HEK293 (cell line): ENCODE measurements around the gene REG1B.

Experiments
- KLF1 ChIP-seq: fragments of 450-650 bp; formaldehyde crosslinking; IDR thresholded peaks from 2 replicates; pipeline ENCODE4 v1.5.1; 2016; ENCODE audit warnings: missing biosample characterization, missing genetic modification characterization
- SETDB1 ChIP-seq: IDR thresholded peaks from one replicate; pipeline ENCODE4 v1.6.1; 2017; ENCODE audit warnings: mild to moderate bottlenecking, low read length, moderate library complexity, mixed read lengths; ENCODE audit not compliant: insufficient read length
- ZBTB20 ChIP-seq: fragments of 450-650 bp; formaldehyde crosslinking; IDR thresholded peaks from 2 replicates; pipeline ENCODE4 v1.5.1; 2016; ENCODE audit warnings: missing biosample characterization, missing genetic modification characterization
- ZBTB7A ChIP-seq: fragments of 450-650 bp; formaldehyde crosslinking; IDR thresholded peaks from 2 replicates; pipeline ENCODE4 v1.5.1; 2016; ENCODE audit warnings: low read depth, missing biosample characterization, missing genetic modification characterization
- ZNF175 ChIP-seq: fragments of 450-650 bp; formaldehyde crosslinking; IDR thresholded peaks from 2 replicates; pipeline ENCODE4 v1.5.1; 2016; ENCODE audit warnings: missing biosample characterization, missing genetic modification characterization
- ZNF324 ChIP-seq: fragments of 450-650 bp; formaldehyde crosslinking; IDR thresholded peaks from 2 replicates; pipeline ENCODE4 v1.5.1; 2016; ENCODE audit warnings: missing biosample characterization, missing genetic modification characterization
- ZNF571 ChIP-seq: fragments of 450-650 bp; formaldehyde crosslinking; IDR thresholded peaks from 2 replicates; pipeline ENCODE4 v1.5.0; 2017; ENCODE audit warnings: missing biosample characterization, missing genetic modification characterization
- ZNF585B ChIP-seq: fragments of 450-650 bp; formaldehyde crosslinking; IDR thresholded peaks from 2 replicates; pipeline ENCODE4 v1.5.1; 2016; ENCODE audit warnings: missing biosample characterization, missing genetic modification characterization
- ZSCAN30 ChIP-seq: fragments of 450-650 bp; IDR thresholded peaks from 2 replicates; pipeline ENCODE4 v1.5.1; 2018; ENCODE audit warnings: missing biosample characterization, mild to moderate bottlenecking, missing genetic modification characterization, moderate library complexity
- TF ChIP-seq, protein P1 (sequence below): fragments of 450-650 bp; formaldehyde crosslinking; IDR thresholded peaks from 2 replicates; pipeline ENCODE4 v1.5.1; 2016; ENCODE audit warnings: missing biosample characterization, missing genetic modification characterization
- TF ChIP-seq, protein P2 (sequence below): fragments of 450-650 bp; formaldehyde crosslinking; IDR thresholded peaks from 2 replicates; pipeline ENCODE4 v1.5.1; 2016; ENCODE audit warnings: missing biosample characterization, missing genetic modification characterization, low read depth
- TF ChIP-seq, protein P3 (sequence below): fragments of 450-650 bp; formaldehyde crosslinking; conservative IDR thresholded peaks from 2 replicates; pipeline ENCODE4 v1.5.1; 2016; ENCODE audit warnings: low read depth, missing biosample characterization, missing genetic modification characterization

DNA sequence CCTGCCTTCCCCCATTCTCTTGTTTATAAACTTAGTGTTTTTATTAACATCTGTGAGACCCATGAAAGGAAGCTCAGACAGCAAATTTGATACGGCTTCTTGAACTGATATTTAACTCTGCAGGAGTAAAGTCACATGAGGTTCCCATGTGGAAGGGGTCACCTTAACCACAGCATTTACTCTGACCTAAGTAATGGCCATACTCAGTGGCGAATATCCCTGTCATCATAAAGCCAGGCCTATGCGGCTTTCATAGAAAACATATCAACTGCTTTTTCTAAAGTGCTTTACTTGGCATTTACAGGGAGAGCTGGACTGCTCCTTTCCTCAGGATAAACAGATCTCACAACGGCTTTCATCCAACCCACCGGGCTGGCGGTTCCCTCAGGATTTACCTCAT is 41.5 kb upstream of the REG1B start:
- TF ChIP-seq, protein P1, sequence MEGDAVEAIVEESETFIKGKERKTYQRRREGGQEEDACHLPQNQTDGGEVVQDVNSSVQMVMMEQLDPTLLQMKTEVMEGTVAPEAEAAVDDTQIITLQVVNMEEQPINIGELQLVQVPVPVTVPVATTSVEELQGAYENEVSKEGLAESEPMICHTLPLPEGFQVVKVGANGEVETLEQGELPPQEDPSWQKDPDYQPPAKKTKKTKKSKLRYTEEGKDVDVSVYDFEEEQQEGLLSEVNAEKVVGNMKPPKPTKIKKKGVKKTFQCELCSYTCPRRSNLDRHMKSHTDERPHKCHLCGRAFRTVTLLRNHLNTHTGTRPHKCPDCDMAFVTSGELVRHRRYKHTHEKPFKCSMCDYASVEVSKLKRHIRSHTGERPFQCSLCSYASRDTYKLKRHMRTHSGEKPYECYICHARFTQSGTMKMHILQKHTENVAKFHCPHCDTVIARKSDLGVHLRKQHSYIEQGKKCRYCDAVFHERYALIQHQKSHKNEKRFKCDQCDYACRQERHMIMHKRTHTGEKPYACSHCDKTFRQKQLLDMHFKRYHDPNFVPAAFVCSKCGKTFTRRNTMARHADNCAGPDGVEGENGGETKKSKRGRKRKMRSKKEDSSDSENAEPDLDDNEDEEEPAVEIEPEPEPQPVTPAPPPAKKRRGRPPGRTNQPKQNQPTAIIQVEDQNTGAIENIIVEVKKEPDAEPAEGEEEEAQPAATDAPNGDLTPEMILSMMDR (tag by site-specific recombination), result no peak
- no peak for TF ChIP-seq ZNF585B (tag by site-specific recombination)
- no peak for TF ChIP-seq ZBTB7A (tag by site-specific recombination)
- TF ChIP-seq ZNF324 (tag by site-specific recombination), result no peak
- TF ChIP-seq ZBTB20 (tag by site-specific recombination), result no peak
- TF ChIP-seq, protein P2, sequence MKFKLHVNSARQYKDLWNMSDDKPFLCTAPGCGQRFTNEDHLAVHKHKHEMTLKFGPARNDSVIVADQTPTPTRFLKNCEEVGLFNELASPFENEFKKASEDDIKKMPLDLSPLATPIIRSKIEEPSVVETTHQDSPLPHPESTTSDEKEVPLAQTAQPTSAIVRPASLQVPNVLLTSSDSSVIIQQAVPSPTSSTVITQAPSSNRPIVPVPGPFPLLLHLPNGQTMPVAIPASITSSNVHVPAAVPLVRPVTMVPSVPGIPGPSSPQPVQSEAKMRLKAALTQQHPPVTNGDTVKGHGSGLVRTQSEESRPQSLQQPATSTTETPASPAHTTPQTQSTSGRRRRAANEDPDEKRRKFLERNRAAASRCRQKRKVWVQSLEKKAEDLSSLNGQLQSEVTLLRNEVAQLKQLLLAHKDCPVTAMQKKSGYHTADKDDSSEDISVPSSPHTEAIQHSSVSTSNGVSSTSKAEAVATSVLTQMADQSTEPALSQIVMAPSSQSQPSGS (tag by site-specific recombination), result no peak
- no peak for TF ChIP-seq ZSCAN30
- TF ChIP-seq, protein P3, sequence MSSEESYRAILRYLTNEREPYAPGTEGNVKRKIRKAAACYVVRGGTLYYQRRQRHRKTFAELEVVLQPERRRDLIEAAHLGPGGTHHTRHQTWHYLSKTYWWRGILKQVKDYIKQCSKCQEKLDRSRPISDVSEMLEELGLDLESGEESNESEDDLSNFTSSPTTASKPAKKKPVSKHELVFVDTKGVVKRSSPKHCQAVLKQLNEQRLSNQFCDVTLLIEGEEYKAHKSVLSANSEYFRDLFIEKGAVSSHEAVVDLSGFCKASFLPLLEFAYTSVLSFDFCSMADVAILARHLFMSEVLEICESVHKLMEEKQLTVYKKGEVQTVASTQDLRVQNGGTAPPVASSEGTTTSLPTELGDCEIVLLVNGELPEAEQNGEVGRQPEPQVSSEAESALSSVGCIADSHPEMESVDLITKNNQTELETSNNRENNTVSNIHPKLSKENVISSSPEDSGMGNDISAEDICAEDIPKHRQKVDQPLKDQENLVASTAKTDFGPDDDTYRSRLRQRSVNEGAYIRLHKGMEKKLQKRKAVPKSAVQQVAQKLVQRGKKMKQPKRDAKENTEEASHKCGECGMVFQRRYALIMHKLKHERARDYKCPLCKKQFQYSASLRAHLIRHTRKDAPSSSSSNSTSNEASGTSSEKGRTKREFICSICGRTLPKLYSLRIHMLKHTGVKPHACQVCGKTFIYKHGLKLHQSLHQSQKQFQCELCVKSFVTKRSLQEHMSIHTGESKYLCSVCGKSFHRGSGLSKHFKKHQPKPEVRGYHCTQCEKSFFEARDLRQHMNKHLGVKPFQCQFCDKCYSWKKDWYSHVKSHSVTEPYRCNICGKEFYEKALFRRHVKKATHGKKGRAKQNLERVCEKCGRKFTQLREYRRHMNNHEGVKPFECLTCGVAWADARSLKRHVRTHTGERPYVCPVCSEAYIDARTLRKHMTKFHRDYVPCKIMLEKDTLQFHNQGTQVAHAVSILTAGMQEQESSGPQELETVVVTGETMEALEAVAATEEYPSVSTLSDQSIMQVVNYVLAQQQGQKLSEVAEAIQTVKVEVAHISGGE (tag by site-specific recombination), result no peak
- no peak for TF ChIP-seq ZNF175
- TF ChIP-seq ZNF571 (tag by site-specific recombination), result no peak
- TF ChIP-seq KLF1 (tag by site-specific recombination), result no peak
- TF ChIP-seq SETDB1, result no peak
